GM19468 (cell line): ENCODE measurements around the gene ASMTL.
"Not testable (repeated sequence)": the region's sequence is repeated elsewhere in the genome, so short reads cannot be mapped to it uniquely, and the experiment has no call there.

Experiments
- ATAC-seq: cut with Tn5 transposase; IDR thresholded peaks from one replicate; pipeline ENCODE4 v1.9.1; 2021; ENCODE audit warnings: mild to moderate bottlenecking, moderate library complexity, moderate number of reproducible peaks; ENCODE audit not compliant: unreplicated experiment; ENCODE audit errors: extremely low read depth

Gene ASMTL

DNA sequence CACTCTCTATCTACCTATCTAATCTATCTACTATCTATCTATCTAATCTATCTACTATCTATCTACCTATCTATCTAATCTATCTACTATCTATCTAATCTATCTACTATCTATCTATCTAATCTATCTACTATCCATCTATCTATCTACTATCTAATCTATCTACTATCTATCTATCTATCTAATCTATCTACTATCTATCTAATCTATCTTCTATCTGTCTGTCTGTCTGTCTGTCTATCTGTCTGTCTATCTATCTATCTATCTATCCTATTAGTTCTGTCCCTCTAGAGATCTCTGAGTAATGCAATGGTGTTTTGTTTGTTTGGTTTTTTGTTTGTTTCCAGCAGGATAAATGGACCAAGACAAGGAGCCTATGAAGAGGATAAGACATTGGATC lies 9.4 kb upstream of the ASMTL start:
- ATAC-seq: no peak

GRCh38 chrX:1455948-1456280 lies 3.2 kb upstream of the ASMTL start:
- no peak for ATAC-seq

GRCh38 chrX:1453951-1454785 lies 1.5 kb upstream of the ASMTL start:
- ATAC-seq: peak; percentile 16

DNA sequence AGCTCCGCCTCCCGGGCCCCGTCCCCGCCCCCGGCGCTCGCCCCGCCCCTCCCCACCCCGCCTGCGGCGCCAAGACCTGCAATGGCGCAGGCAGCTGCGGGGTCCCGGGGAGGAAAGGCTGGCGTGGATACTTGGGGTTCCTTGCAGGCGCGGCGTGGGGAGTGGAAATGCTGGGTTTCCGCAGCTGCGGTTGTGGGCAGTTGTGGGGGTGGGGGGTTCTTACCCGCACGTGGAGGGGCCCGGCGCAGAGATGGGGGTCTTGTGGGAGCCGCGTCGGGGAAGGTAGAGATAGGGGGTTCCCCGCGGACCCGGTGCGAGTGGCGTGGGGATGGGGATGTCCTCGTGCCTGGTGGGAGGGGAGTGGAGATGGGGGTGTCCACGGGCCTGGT lies 680 bp upstream of the ASMTL start:
- no peak for ATAC-seq

DNA sequence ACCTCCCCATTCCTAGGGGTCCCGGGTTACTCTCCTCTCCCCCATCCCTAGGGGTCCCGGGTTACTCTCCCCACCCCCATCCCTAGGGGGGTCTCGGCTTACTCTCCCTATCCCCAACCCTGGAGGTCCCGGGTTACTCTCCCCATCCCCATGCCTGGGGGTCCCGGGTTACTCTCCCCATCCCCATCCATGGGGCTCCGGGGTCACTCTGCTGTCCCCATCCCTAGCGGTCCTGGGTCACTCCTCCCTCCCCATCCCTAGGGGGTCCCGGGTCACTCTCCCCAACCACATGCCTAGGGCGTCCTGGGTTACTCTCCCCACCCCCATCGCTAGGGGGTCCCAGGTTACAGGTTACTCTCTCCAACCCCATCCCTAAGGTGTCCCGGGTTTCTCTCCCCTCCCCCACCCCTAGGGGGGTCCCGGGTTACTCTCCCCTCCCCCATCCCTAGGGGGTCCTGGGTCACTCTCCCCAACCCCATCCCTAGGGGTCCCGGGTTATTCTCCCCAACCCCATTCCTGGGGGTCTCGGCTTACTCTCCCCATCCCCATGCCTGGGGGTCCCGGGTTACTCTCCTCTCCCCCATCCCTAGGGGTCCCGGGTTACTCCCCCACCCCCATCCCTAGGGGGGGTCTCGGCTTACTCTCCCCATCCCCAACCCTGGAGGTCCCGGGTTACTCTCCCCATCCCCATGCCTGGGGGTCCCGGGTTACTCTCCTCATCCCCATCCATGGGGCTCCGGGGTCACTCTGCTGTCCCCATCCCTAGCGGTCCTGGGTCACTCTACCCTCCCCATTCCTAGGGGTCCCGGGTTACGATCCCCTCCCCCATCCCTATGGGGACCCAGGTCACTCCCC lies 821 bp downstream of the ASMTL start:
- ATAC-seq: no peak

DNA sequence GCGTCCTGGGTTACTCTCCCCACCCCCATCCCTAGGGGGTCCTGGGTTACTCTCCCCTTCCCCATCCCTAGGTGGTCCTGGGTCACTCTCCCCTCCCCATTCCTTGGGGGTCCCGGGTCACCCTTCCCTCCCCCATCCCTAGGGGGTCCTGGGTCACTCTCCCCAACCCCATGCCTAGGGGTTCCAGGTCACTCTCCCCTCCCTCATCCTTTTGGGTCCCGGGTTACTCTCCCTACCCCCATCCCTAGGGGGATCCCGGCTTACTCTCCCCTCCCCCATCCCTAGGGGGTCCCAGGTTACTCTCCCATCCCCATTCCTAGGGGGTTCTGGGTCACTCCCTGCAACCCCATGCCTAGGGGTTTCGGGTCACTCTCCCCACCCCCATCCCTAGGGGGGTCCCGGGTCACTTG lies 1.5 kb downstream of the ASMTL start:
- no peak for ATAC-seq

GRCh38 chrX:1450361-1451161 lies 2.1 kb downstream of the ASMTL start:
- ATAC-seq: no peak

- no peak for ATAC-seq
Observed at GRCh38 chrX:1449823-1450149, 2.9 kb downstream of the ASMTL start.

GRCh38 chrX:1449036-1449822 lies 3.5 kb downstream of the ASMTL start:
- ATAC-seq: no peak

- not testable (repeated sequence) for ATAC-seq
Observed at GRCh38 chrX:1448573-1449001, 4.1 kb downstream of the ASMTL start.

- ATAC-seq: not testable (repeated sequence)
Observed at GRCh38 chrX:1447969-1448572, 4.6 kb downstream of the ASMTL start.

DNA sequence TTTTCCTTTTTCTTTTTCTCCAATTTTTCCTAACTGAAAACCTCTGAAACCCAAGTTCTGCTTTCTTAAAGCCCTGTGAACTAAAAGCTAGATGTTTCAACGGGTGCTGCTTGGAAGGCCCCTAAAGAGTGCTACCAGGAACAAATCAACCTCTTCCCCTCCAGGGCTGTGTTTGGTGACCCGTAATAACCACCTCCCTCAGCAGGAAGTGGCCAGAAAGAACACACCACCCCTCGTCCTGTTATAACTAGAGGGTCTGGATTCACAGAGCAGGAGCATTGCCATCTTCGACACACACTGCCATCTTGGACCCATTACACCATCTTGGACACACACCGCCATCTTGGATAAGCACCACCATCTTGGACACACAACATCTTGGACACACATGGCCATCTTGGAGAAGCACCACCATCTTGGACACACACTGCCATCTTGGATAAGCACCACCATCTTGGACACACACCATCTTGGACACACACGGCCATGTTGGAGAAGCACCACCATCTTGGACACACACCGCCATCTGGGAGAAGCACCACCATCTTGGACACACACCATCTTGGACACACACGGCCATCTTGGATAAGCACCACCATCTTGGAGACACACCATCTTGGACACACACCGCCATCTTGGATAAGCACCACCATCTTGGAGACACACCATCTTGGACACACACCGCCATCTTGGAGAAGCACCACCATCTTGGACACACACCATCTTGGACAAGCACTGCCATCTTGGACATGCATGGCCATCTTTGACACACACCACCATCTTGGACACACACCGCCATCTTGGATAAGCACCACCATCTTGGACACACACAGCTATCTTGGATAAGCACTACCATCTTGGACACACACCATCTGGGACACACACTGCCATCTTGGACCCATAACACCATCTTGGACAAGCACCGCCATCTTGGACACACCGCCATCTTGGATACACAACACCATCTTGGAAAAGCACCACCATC lies 5.4 kb downstream of the ASMTL start:
- peak; percentile 27 for ATAC-seq

DNA sequence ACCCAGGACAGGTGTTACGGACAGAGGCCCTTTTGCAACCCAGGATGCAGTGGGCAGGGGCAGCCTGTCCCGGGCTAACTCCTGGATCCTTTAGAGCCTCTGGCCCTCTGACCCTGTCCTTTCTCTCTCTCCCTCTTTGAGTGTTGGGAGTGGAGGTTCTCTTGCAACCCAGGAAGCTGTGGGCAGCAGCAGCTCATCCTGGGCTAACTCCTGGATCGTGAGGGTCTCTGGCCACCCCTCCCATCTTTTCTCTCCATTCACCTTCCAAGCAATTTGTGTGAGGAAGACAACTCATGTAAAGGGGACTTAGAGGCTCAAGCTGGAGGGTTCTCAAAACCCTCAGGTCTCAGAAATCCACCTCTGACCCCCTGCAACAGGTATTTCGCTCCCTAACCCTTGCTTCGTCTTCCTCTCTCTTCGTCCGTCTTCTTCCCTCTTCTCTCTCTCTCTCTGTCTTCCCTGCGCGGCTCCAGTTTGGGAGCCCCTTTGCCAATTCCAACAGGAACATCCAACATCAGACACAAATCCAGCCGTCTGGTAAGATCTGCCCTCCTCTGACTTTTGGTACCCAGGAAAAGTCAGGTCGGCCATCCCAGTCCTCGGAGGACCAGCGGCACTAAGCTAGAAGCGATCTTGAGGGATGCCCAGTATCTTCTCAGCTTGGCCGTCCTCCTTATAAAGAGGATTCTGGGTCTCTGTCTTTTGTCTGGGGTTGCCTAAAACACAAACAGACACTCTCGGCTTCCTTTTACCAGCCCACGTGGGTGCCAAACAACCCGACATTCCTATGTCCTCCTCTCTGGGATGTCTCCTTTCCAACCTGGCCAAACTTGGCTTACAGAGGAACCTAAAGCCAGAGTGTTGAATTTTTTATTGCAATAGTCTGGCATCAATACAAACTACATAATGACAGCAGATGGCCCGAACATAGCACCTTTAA lies 7.9 kb downstream of the ASMTL start:
- ATAC-seq: no peak

GRCh38 chrX:1443496-1444075 lies 9.1 kb downstream of the ASMTL start:
- no peak for ATAC-seq

DNA sequence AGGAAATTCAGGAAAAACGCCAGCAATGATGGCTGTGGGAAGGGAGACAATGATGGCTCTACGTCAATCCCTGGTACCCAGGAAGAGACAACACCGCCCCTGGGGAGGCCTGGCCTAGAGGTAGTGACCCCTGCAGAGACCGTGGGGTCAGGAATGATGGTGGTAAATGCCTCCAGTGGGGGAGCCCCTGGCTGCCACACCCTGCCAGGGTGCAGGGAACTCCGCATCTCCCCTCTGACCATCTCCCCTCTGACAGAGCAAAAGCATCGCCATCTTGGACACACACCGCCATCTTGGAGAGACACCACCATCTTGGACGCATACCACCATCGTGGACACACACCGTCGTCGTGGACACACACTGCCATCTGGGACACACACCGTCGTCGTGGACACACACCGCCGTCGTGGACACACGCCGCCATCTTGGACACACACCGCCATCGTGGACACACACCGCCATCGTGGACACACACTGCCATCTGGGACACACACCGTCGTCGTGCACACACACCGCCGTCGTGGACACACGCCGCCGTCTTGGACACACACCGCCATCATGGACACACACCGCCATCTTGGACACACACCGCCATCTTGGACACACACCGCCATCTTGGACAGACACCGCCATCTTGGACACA lies 9.9 kb downstream of the ASMTL start:
- no peak for ATAC-seq

GRCh38 chrX:1442016-1442665 lies 10.6 kb downstream of the ASMTL start:
- no peak for ATAC-seq
